HG03066 (cell line): ENCODE results near the gene ZMYND10.

Source experiments
- ATAC-seq: cut with Tn5 transposase; IDR thresholded peaks from one replicate; pipeline ENCODE4 v1.9.1; 2021; ENCODE audit warnings: low read depth; ENCODE audit not compliant: unreplicated experiment

The ZMYND10 gene

DNA sequence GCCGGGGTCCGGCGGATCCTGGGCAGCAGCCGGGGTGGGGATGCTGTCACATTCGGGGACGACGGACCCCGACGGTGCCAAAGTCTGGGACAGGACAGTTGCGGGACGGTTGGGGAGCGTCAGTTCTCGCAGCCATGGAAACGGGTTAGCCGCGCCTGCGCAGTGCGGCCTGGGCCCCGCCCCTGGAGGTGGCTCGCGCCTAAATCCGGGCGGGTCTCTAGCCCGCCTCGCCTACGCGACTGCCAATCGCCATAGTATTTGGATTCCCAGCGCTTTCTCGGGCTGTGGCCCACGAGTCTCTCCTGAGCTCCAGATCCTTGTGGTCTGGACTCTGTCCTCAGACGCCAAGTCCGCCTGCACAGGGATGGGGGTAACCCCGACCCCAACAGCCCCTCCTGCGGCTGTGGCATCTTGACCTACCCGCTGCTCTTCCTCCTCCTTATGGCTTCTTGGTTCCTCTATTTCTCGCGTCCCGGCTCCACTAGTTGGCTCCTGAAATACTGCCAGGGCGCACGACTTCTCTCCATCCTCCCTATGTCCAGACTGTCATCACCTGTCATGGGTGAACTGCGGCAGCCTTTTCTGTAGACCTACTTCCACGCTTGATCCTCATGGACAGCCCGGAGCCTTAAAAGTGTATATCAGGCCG lies at the start of gene ZMYND10:
Gene ZMYND10, minus strand, starts transcription at position 147 of the 649 bp plus-strand sequence. CDS start 153 bp downstream, outside the sequence.
- no peak for ATAC-seq

DNA sequence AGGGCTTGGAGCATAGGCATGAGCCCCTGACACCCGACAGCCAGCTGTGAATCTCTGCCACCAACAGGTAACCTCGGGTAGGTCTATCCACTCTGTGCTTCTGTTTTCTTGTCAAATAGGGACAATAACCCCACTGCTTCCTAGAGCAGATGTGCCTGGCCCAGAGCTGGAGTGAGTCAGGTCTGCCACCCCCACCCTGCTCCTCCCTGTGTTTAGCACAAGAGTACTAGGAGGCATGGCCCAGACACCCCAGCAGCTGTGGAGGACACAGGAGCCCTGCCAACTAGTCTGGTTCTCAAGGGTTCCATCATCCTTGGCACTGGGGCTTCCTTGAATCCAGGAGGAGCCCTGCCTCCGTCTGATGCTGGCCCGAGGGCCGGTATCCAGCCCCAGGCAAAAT lies 47.5 kb upstream of the ZMYND10 start:
- ATAC-seq, result no peak

DNA sequence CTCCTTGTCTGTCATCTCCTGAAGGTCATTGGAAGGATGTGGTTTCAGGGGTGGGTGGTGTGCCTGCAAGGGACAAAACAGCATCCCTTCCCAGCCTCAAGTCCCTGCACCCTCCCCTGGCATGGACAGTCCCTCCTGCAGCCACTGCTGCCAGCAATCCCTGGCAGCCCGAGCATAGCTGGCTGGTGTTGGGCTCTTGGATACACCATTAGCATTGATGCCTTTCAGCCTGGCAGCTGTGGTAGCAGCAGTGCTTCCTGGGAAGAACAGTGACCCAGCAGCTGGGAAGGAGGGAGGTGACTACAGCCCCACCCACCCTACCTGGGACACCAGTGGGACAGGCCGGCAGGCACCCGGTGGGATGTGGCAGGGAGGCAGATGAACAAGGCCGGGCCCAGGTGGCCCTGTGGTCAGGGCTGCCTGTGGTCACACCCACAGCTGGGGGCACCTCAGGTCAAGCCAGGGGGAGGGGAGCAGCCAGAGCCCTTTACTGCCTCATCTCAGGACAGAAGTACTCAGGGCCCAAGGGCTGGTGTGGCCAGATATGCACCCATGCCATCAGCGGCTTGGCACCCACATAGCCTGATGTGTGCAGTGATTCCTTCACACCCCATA lies 46.7 kb upstream of the ZMYND10 start:
- no peak for ATAC-seq

DNA sequence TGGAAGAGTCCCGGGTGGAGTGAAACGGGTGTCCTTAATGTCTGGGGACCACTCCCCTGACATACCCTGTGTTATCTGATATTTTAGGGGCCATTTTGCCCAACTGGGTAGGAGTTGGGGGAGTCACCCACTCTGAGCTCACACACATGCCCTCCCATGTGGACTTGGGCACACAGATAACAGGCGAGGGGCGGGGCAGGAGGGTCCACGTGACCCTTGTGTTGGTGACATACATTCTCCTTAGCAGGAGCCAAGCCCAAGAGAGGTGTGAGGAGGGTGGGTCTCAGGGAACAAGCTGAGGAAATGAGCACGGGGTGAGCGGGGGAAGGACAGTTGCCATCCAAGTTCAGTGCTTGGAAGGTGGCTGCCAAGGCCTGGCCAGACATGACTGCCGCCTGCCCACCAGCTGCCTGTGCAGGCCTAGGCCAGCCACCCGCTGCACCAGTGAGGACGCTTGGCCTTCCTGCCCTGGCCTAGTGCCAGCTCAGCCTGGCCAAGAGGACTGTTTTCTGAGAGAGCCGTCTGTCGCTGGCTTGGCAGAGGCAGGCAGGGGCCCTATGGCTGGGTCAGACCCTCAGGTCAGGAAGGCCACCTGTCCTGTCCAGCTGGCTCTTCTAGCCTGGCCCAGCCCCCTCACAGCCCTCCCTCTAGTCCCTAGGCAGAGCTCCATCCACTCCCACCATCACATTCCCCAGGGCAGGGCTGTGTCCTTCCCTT lies 45.1 kb upstream of the ZMYND10 start:
- ATAC-seq, result no peak

DNA sequence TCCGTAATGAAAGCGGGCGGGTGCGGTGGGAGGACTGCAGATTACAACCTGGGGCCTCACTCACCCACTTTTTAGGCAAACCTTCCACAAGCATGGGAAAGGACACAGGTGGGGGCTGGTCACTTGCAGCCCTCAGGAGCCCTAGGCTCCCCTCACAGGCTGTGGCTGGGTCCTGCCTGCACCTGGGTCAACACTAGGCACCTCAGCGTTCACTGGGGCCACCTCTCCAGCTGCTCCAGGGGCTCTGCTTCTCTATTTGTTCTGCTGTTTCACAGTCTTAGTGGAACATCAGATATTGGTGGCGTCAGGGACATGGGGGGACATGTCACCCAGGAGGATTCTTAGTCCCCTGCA lies 43.9 kb upstream of the ZMYND10 start:
- ATAC-seq, result no peak

DNA sequence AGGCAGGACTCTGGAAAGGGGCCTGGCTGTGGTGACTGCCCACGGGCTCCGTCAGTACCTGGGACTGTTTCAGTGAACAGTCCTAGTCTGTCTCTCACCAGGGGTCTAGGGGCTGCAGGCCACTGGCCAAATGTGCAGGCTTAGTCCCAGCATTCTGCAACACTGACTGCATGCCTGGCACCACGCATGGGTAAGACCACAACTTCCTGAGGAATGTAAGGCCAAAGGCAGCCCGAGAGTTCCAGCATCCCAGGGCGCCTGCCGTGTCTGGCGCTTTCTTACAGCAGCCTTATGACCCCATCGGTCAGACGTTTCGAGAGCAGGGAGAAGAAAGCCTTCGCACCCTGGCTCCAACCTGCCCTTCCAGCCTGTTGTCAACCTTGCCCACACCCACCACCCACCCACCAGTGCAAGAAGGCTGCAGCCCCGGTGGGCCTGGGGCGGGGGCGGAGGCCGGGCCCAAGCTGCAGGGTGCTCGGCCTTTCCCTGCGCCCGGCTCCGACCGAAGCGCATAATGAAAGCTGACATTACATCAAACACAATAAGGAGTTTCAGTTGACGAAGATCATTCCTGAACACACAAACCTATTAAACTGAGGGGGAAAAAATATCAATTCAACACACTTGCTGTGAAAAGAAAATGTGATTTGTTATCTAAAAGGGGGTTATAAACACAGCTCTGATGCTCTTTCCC lies 43.3 kb upstream of the ZMYND10 start:
- no peak for ATAC-seq

DNA sequence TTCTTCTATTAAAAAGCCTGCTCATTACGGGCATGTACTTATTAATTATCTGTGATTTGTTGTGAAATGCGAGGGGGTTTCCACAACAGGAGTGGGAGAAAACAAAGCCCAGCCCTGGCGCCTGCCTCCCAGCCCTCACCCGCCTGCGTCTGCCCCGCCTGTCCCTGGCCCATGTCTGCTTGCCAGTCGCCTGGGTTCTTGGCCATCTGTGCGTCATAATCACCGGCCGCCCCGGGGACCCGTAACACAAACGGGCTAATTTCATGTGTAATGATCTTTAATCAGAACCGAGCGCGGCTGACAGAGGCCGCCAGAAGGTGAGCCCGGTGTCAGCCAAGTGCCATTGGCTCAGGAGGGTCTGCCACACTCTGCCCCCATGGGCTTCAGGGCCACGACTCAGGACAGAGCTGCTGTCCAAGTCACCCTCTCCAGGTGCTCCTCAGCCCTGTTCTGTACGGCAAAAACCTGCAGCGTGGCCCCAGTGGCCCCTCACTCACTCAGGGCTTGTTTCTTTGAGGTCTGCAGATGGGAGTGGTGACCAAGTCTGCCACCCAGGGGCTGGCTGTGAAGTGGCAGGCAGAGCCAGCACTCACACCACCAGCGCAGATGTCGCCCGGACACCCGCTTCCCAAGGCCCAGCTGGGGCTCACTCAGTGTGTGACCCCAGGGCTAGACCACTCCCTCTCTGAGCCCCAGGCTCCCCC lies 42.6 kb upstream of the ZMYND10 start:
- ATAC-seq, result no peak

DNA sequence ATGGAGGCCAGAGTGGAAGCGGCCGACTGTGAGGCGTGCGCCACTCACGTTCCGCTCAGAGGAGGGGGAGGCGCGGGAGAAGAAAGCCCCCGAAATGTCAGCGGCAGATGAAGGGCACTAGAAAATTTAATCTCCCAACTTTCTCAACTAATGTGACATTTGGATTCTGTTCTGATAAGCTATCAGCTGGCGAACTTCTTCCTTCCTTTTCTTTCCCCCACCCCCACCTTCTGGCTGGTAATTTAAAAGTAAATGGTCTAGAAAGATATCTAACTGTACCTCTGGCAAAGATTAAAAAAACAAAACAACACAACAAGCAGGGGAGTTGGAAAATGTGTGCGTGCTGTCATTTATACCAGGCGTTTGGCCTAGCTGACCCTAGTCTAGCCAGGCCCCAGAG lies 40.2 kb upstream of the ZMYND10 start:
- ATAC-seq, result no peak

DNA sequence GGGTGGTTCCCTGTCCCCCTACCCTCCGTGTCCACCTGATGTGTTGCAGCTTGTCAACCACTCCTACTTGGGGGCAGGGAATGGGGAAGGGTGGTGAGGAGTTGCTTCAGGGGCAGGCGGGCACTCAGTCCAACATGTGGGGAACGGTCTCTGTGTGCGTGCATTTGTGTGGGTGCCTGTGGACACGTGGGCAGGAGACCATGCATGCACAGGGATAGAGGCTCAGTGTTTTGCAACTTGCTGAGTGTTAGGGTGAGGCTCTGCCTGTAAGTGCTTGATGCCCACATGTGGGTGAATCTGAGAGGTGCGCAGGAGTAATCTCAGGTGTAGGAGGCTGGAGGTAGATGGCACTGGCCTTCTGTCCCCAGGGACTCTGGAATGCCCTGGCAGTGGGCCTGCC lies 38.2 kb upstream of the ZMYND10 start:
- ATAC-seq, result no peak

DNA sequence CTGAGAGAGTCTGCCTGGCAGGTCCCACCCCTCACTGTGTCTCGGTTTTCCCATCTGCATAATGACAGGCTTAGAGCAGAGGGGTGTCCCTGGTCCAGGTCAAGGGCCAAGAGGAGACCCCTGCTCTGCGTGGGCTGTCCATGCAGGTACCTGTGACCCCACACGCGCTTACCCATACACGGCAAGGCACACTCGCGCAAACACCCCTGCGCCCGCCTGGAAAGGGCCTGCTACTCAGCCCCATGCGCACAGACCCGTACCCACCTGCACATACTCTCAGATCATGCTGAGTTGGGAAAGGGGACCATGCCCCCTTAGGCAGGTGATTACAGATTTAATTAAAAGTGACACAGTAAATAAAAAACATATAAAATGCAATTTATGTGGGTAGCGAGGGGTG lies 37.2 kb upstream of the ZMYND10 start:
- no peak for ATAC-seq

DNA sequence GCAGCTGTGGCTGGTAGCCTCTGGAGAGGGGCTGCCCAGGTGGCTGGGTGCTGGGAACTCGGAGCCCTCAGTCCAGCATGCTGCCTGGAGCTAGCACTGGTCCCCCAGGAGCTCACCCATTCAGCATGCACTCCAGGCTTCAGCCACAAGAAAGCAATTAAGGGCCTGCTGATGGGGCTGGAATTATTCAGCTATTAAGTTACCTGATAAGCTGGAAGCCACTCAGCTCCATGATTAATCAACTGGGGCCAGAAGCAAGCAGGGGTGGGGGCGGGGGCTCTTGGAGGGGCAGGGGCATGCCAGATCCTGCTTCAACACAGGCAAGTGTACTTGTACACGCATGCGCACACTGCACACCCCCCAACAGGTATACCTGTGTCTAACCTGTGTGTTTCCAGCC lies 35.9 kb upstream of the ZMYND10 start:
- ATAC-seq, result no peak

DNA sequence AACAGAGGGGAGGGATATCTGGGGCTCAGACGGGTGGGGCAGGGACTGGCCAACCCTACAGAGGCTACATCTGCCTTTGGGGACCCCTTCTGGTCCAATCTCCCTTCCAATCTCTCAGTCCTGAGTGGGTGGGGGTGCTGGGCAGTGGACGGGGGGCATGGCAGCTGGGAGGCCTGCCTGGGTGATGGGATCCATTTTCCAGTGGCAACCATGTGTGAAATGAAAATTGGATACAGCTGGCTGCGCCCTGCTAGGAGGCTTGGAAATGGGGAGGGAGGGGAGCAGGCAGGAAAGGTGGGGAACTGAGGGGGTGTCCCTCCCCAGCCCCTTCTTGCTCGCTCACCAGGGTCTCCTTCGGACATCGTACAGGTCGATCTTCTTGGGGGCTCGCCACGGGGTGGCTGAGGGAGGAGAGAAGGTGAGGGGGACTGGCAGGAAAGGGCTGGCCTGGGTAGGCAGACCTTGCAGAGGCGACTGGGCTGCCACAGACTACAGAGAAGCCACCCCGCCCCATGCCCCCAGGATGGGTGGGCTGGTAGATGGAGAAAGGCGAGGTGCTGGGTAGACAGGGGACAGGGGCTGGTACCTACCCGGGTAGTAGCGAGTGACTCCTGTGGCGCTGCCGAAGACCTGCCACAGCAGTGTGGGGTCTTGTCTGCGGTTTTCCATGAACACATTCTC lies 35.0 kb upstream of the ZMYND10 start:
- no peak for ATAC-seq

DNA sequence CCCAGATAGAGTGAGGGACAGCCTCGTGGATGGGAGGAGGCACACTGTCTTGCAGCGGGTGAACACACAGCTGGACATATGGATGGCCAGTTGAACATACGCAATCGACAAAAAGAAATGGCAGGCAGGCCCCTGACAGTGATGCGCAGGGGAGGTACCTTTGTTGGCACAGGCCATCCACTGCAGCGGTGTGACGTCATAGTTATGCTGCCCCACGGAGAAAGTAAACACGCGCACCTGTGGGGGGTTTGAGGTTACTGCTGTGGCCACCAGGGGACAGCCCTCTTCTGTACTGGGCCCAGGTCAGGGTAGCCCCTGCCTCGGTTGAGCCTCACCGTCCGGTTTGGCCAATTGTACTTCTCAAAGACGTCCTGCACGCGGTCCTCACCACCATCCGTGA lies 33.2 kb upstream of the ZMYND10 start:
- ATAC-seq, result no peak

DNA sequence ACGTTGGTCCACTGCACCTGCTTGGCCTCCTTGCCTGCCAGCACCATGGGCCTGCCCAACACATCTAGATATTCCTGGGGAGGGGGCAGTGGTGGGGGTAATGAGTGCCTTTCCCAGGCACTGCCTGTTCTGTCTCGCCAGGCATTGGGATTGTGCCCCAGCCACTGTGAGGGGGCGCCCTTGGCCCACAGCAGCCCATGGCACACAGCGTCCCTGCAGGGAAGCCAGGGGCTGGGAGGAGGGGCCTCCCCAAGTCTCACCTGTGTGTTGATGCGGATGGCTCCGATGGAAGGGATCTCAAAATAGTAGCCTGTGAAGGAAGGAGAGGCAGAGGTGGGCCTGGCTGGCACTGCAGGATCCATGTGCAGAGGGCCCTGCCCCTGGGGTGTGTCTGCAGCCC lies 32.5 kb upstream of the ZMYND10 start:
- ATAC-seq, result no peak

DNA sequence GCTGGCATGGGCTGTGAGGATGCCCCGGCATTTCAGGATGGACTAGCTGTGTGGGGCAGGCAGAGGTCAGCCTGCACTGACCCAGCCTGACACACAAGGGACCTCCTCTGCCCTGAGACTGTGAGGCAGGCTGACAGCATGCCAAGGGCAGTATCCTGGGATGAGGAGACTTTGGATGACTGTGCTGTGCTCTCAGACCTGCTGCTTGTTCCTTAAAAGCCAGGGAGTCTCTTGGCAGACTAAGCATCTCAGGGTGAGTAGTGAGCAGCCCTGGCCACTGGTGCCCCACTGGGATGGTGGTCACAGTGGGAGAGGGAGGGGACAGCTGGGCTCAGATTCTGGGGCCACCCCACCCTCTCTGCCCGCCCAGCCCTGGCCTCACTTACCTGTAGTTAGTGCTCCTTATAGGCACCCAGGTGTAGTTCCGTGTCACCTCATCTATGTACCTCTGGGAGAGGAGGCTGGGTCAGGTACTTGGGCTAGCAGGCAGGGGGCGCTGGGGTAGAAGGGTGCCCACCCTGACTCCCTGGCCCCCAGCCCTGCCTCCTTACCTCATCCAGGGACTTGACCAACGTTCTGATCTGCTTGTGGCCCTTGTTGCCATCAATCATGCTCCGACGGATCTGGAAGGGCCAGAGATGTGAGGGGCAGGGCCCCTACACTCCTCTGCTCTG lies 29.9 kb upstream of the ZMYND10 start:
- no peak for ATAC-seq

DNA sequence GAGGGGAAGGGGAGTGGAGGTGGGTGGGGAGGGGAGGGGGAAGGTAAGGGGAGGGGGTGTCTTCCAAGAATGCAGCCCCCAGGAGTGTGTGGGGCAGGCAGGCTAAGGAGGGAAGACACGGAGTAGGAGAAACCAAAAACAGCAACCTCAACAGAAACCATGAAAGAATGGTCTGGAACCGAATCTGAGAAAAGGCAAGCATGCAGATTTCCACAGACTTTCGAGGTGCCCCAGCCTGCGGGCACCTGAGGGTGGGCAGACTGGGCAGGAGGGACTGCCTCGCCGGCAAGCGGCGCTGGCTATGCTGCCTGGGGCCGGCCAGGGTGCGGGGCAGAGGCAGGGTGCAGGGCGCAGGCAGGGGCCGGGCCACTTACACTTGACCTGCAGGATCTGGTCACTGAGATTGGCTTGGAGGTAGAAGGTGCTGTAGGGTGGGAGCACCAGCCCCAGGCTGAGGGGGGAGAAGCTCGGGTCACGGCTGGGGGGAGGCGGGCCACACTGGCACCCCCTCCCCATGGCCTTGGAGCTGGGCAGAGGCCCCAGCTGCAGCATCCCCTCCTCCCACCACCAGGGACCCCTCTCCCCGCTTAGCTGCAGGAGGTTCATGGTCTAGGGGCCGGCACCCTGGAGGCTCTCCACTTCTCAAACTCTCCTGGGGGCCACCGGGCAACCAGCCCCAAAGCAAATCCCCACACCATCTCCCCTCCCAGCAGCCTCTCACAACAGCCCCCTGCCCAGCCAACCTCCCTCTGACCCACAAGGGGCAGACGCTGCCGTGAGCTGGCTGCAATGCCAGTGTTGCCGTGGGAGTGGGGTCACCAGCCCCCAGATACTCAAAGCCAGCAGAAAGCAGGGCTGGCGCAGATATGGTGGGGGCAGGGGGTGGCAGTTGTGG lies 29.1 kb upstream of the ZMYND10 start:
- ATAC-seq, result no peak

DNA sequence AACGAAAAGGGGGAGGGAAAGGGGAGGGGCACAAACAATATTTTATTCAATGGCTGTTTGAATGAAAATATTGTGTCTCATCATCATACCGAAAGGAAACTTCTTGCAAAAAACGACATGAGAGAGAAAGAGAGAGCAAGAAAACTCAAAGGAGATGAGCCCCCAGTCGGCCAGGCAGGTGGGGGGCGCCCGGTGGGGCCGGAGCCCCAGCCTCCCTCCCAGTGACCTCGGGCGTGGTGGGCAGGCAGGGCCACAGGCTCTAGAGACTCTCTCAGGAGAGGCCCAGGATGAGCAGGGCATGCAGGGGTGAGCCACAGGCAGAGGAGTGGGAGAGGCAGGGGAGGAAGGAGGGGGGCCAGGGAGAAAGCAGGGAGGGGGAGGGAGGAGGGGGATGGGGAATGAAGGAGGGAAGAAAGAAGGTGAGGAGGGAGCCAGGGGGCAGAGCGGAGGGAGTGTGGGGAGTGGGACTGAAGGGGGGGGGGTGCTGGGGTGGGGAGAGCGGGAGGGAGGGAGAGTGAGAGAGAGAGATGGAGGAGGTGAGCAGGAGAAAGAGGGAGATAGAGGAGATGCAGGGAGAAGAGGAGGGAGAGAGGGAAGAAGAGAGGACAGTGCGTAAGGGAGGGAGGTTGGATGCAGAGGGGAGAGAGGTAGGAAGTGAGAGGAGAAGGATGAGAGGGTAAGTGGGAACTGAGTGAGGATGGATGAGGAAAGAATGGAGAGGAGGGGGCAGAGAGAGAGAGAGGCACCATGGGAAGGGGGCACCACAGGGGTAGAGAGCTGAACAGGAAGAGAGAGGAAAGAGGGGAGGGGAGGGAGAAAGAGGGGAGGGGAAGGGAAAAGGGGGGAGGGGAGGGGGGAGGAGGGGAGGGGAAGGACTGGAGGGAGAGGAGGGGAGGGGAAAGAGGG lies 27.9 kb upstream of the ZMYND10 start:
- ATAC-seq, result no peak

DNA sequence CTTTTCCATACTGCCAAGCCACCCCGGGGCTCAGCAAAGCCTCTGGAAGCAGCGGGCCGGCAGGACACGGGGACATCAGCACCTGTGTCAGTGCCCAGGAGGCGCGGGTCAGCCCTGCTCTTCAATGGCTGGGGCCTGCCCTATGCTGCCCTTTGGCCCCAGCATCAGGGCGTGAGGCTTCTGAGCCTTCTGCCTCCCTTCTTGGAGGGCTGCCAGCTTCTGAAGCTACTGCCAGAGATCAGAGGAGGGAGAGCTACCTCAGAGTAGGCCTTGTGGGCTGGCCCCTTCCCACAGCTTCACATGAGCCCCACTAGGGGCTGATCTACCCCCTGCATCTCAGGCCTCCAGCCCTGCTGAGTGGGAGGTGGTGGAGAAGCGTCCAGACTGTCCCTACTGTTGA lies 26.8 kb upstream of the ZMYND10 start:
- ATAC-seq, result no peak
